ENCODE results near the gene KIF23.

DNA sequence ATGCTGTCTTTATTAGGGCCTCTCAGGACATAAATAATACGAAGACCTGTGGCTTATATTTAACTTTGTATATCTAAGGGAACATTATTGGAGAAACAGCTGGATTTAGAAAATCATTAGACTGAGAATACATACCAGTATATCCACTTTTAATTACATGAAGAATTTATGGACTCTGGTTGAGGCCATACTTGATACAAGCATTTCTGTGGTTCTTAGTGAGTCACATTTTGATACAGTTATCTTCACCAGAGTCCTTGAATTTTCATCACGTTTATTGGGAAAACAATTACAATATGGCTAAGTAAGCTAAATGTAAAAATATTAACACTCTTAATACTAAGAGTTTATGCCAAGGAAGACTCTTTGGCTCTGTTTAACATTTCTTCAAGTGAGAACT is 9.9 kb downstream of the KIF23 start:
- TF ChIP-seq, protein P1, sequence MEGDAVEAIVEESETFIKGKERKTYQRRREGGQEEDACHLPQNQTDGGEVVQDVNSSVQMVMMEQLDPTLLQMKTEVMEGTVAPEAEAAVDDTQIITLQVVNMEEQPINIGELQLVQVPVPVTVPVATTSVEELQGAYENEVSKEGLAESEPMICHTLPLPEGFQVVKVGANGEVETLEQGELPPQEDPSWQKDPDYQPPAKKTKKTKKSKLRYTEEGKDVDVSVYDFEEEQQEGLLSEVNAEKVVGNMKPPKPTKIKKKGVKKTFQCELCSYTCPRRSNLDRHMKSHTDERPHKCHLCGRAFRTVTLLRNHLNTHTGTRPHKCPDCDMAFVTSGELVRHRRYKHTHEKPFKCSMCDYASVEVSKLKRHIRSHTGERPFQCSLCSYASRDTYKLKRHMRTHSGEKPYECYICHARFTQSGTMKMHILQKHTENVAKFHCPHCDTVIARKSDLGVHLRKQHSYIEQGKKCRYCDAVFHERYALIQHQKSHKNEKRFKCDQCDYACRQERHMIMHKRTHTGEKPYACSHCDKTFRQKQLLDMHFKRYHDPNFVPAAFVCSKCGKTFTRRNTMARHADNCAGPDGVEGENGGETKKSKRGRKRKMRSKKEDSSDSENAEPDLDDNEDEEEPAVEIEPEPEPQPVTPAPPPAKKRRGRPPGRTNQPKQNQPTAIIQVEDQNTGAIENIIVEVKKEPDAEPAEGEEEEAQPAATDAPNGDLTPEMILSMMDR (IDR thresholded peaks at IDR 0.05; ENCODE audit: low read length): no peak
- no peak for TF ChIP-seq EZH2phosphoT487 (IDR thresholded peaks at IDR 0.05; ENCODE audit: low read length)
- no peak for TF ChIP-seq EZH2 (optimal IDR thresholded peaks at IDR 0.05; ENCODE audit: low read depth, low read length)

Data from MM.1S (cell line).